Activated naive CD8-positive, alpha-beta T cell treated with anti-CD3 and anti-CD28 coated beads, Interleukin-2, amount 50 U/mL, for 24 hours (primary cell): Measurements from ENCODE around the gene HSPA4L.

ENCODE experiments used
- ATAC-seq: fragments of 150-1000 bp; cut with Tn5 transposase; one replicate; pipeline ENCODE4 v1.10.0; 2021
- DNase-seq: peaks from one replicate; pipeline ENCODE4 v3.0.0; 2021
- H3K27ac Mint-ChIP-seq: one replicate; pipeline ENCODE4 v1.8.0; 2021; ENCODE audit warnings: mild to moderate bottlenecking, mixed read lengths
- H3K27me3 Mint-ChIP-seq: one replicate; pipeline ENCODE4 v1.8.0; 2021; ENCODE audit warnings: mixed read lengths
- H3K36me3 Mint-ChIP-seq: one replicate; pipeline ENCODE4 v1.8.0; 2021; ENCODE audit warnings: low read depth, mixed read lengths
- H3K4me1 Mint-ChIP-seq: one replicate; pipeline ENCODE4 v1.8.0; 2021; ENCODE audit warnings: mixed read lengths
- H3K4me3 Mint-ChIP-seq: one replicate; pipeline ENCODE4 v1.8.0; 2021; ENCODE audit warnings: mild to moderate bottlenecking, moderate library complexity, mixed read lengths
- H3K9me3 Mint-ChIP-seq: one replicate; pipeline ENCODE4 v1.8.0; 2021; ENCODE audit warnings: mixed read lengths

Gene HSPA4L

GRCh38 chr4:127828121-127828520 lies 46.0 kb downstream of the HSPA4L start:
- DNase-seq (no peak), ATAC-seq (no peak)
- Mint-ChIP-seq H3K4me1 (no peaks in the 10 kb centered on the region), H3K36me3 (no peaks in the 10 kb centered on the region), H3K4me3 (no peak overlapping the region), H3K27me3 (peaks cover 6% of the 10 kb centered on the region), H3K9me3 (no peaks in the 10 kb centered on the region), H3K27ac (no peak overlapping the region)

DNA sequence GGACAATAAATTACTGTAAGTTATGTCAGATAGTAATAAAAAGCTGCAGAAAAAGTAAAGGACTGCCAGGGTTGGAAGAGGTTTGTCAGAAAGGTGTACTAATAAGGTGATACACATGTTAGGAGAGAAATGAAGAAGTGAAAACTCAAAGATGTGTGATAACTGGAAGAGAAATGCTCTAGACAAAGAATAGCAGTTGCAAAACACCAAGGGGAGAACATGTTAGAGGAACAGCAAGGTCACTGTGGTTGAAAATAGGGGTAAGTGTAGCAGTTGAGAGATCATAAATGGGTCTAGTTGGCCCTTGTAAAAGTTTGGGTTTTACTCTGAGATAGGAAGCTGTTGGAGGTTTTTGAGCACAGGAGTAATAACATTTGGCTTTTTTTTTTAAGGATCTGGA lies 46.9 kb downstream of the HSPA4L start:
- Mint-ChIP-seq H3K4me1 (no peaks in the 10 kb centered on the region), H3K27ac (no peak overlapping the region), H3K27me3 (peaks cover 3% of the 10 kb centered on the region), H3K36me3 (no peaks in the 10 kb centered on the region), H3K4me3 (no peak overlapping the region), H3K9me3 (no peaks in the 10 kb centered on the region)
- ATAC-seq (no peak), DNase-seq (no peak)

DNA sequence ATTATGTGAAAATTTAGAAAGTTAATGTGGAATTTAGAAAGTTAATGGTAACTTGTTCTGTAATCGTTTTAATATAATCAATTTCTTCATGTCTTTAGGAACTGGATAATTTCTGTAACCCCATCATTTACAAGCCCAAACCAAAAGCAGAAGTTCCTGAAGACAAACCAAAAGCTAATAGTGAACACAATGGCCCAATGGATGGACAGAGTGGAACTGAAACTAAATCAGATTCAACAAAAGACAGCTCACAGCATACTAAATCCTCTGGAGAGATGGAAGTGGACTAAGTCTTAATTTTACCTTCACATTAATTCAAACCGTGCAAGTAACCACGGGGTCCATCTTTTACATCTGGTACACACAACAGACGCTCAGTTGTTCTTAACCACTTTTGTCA lies 50.5 kb downstream of the HSPA4L start:
- no peaks in the 10 kb centered on the region for H3K36me3 Mint-ChIP-seq
- no peak overlapping the region for H3K4me3 Mint-ChIP-seq
- DNase-seq (no peak), ATAC-seq (no peak)
- no peaks in the 10 kb centered on the region for H3K27me3 Mint-ChIP-seq
- H3K4me1 Mint-ChIP-seq = no peaks in the 10 kb centered on the region
- H3K27ac Mint-ChIP-seq = no peak overlapping the region
- H3K9me3 Mint-ChIP-seq = no peaks in the 10 kb centered on the region

GRCh38 chr4:127843704-127844600 lies 61.8 kb downstream of the HSPA4L start:
- no peaks in the 10 kb centered on the region for H3K27me3 Mint-ChIP-seq
- DNase-seq (no peak), ATAC-seq (no peak)
- H3K4me3 Mint-ChIP-seq = no peak overlapping the region
- no peak overlapping the region for H3K27ac Mint-ChIP-seq
- H3K9me3 Mint-ChIP-seq = peaks cover 31% of the 10 kb centered on the region
- no peaks in the 10 kb centered on the region for H3K4me1 Mint-ChIP-seq
- peaks cover 34% of the 10 kb centered on the region for H3K36me3 Mint-ChIP-seq

- DNase-seq (no peak), ATAC-seq (no peak)
- Mint-ChIP-seq H3K27me3 (no peaks in the 10 kb centered on the region), H3K9me3 (peaks cover 36% of the 10 kb centered on the region), H3K27ac (no peak overlapping the region), H3K36me3 (peaks cover 38% of the 10 kb centered on the region), H3K4me1 (no peaks in the 10 kb centered on the region), H3K4me3 (no peak overlapping the region)
These were observed 62.5 kb downstream of the HSPA4L start for GRCh38 chr4:127844601-127845116.

GRCh38 chr4:127846061-127846460 lies 63.9 kb downstream of the HSPA4L start:
- ATAC-seq (no peak), DNase-seq (no peak)
- Mint-ChIP-seq H3K27me3 (no peaks in the 10 kb centered on the region), H3K4me3 (no peak overlapping the region), H3K27ac (no peak overlapping the region), H3K36me3 (peaks cover 51% of the 10 kb centered on the region), H3K4me1 (no peaks in the 10 kb centered on the region), H3K9me3 (peaks cover 49% of the 10 kb centered on the region)

DNA sequence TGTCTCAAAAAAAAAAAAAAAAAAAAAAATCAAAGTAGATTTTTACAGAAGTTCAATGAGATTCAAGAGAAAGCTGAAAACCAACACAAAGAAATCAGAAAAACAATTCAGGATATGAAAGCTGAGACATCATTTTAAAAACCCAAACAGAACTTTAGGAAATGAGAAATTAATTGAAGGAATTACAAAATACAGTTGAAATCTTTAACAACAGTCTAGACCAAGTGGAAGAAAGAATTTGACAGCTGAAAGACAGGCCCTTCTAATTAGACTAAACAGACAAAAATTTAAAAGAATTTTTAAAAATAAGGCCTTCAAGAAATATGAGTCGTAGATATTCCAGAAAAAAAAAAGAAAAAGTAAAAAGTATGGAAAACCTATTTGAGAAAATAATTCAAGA lies 64.6 kb downstream of the HSPA4L start:
- peaks cover 55% of the 10 kb centered on the region for H3K9me3 Mint-ChIP-seq
- no peak overlapping the region for H3K27ac Mint-ChIP-seq
- H3K27me3 Mint-ChIP-seq = no peaks in the 10 kb centered on the region
- no peaks in the 10 kb centered on the region for H3K4me1 Mint-ChIP-seq
- DNase-seq = no peak
- no peak overlapping the region for H3K4me3 Mint-ChIP-seq
- H3K36me3 Mint-ChIP-seq = peaks cover 54% of the 10 kb centered on the region
- ATAC-seq = no peak

- no peaks in the 10 kb centered on the region for H3K27me3 Mint-ChIP-seq
- peaks cover 66% of the 10 kb centered on the region for H3K9me3 Mint-ChIP-seq
- peaks cover 59% of the 10 kb centered on the region for H3K36me3 Mint-ChIP-seq
- no peak overlapping the region for H3K27ac Mint-ChIP-seq
- no peaks in the 10 kb centered on the region for H3K4me1 Mint-ChIP-seq
- H3K4me3 Mint-ChIP-seq = no peak overlapping the region
- ATAC-seq = no peak
- DNase-seq = no peak
These were observed 67.5 kb downstream of the HSPA4L start for GRCh38 chr4:127849505-127850234.

GRCh38 chr4:127852661-127853060 lies 70.5 kb downstream of the HSPA4L start:
- DNase-seq (no peak), ATAC-seq (no peak)
- H3K4me3 Mint-ChIP-seq = no peak overlapping the region
- H3K4me1 Mint-ChIP-seq = no peaks in the 10 kb centered on the region
- peaks cover 58% of the 10 kb centered on the region for H3K36me3 Mint-ChIP-seq
- peaks cover 57% of the 10 kb centered on the region for H3K9me3 Mint-ChIP-seq
- H3K27ac Mint-ChIP-seq = no peak overlapping the region
- no peaks in the 10 kb centered on the region for H3K27me3 Mint-ChIP-seq

GRCh38 chr4:127856196-127856812 lies 74.2 kb downstream of the HSPA4L start:
- Mint-ChIP-seq H3K27me3 (no peaks in the 10 kb centered on the region), H3K9me3 (peaks cover 43% of the 10 kb centered on the region), H3K4me3 (no peak overlapping the region), H3K27ac (no peak overlapping the region), H3K36me3 (peaks cover 42% of the 10 kb centered on the region), H3K4me1 (no peaks in the 10 kb centered on the region)
- DNase-seq (no peak), ATAC-seq (no peak)

- DNase-seq = no peak
- no peaks in the 10 kb centered on the region for H3K4me1 Mint-ChIP-seq
- peaks cover 37% of the 10 kb centered on the region for H3K9me3 Mint-ChIP-seq
- H3K27ac Mint-ChIP-seq = no peak overlapping the region
- no peak overlapping the region for H3K4me3 Mint-ChIP-seq
- ATAC-seq = no peak
- no peaks in the 10 kb centered on the region for H3K27me3 Mint-ChIP-seq
- peaks cover 38% of the 10 kb centered on the region for H3K36me3 Mint-ChIP-seq
These were observed 74.8 kb downstream of the HSPA4L start for GRCh38 chr4:127856813-127857447.

DNA sequence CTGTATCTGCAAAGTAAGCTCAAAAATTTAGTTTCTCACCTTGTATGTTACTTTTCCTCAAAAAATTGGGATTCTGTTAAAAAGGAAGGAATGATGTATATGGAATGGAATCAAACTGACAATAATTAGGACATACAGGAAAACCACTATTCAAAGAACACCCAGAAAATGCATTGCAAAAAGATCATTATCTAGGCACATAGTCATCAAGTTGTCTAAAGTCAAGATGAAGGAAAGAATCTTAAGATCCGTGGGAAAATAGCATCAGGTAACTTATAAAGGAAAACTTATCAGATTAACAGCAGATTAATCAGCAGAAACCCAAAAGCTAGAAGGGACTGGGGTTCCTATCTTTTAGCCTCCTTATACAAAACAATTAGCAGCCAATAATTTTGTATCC lies 75.5 kb downstream of the HSPA4L start:
- Mint-ChIP-seq H3K27me3 (no peaks in the 10 kb centered on the region), H3K36me3 (peaks cover 37% of the 10 kb centered on the region), H3K4me3 (no peak overlapping the region), H3K9me3 (peaks cover 36% of the 10 kb centered on the region), H3K4me1 (no peaks in the 10 kb centered on the region), H3K27ac (no peak overlapping the region)
- DNase-seq = no peak
- no peak for ATAC-seq

DNA sequence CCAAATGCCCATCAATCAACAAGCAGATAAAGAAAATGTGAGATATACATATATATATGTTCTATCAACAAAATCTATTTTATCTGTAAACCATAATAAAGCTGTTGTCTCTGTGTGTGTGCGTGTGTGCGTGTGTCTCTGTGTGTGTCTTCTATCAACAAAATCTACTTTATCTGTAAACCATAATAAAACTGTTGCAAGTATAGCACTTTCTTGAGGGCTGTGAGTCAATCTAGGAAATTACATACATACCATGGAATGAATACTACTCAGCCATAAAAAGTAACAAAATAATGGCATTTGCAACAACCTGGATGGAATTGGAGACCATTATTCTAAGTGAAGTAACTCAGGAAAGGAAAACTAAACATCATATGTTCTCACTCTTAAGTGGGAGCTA lies 86.1 kb downstream of the HSPA4L start:
- Mint-ChIP-seq H3K4me3 (no peak overlapping the region), H3K27ac (no peak overlapping the region), H3K27me3 (no peaks in the 10 kb centered on the region), H3K36me3 (peaks cover 8% of the 10 kb centered on the region), H3K9me3 (no peaks in the 10 kb centered on the region), H3K4me1 (no peaks in the 10 kb centered on the region)
- DNase-seq (no peak), ATAC-seq (no peak)

- Mint-ChIP-seq H3K4me1 (no peaks in the 10 kb centered on the region), H3K4me3 (no peak overlapping the region), H3K27me3 (no peaks in the 10 kb centered on the region), H3K36me3 (peaks cover 9% of the 10 kb centered on the region), H3K9me3 (no peaks in the 10 kb centered on the region), H3K27ac (no peak overlapping the region)
- no peak for DNase-seq
- no peak for ATAC-seq
These were observed 88.2 kb downstream of the HSPA4L start for GRCh38 chr4:127870281-127870680.
